Measurements from ENCODE around the gene BCAS3.

BCAS3 gene

GRCh38 chr17:61392679-61393078 lies 715.0 kb downstream of the BCAS3 start:
- H3K9me3 Mint-ChIP-seq = no peaks in the 10 kb centered on the region
- no peaks in the 10 kb centered on the region for H3K4me1 Mint-ChIP-seq (ENCODE audit: low read depth)
- H3K27ac Mint-ChIP-seq = no peak overlapping the region
- H3K27me3 Mint-ChIP-seq (ENCODE audit: low read depth) = peaks cover 29% of the 10 kb centered on the region
- H3K4me3 Mint-ChIP-seq = no peak overlapping the region
- no peaks in the 10 kb centered on the region for H3K36me3 Mint-ChIP-seq (ENCODE audit: low read depth)

- peaks cover 38% of the 10 kb centered on the region for H3K27me3 Mint-ChIP-seq (ENCODE audit: low read depth)
- H3K9me3 Mint-ChIP-seq = no peaks in the 10 kb centered on the region
- H3K4me1 Mint-ChIP-seq (ENCODE audit: low read depth) = peaks cover 5% of the 10 kb centered on the region
- H3K36me3 Mint-ChIP-seq (ENCODE audit: low read depth) = no peaks in the 10 kb centered on the region
- no peak overlapping the region for H3K4me3 Mint-ChIP-seq
- no peak overlapping the region for H3K27ac Mint-ChIP-seq
Observed at GRCh38 chr17:61393550-61393903, 715.9 kb downstream of the BCAS3 start.

- Mint-ChIP-seq H3K4me3 (no peak overlapping the region), H3K27me3 (ENCODE audit: low read depth) (peaks cover 41% of the 10 kb centered on the region), H3K4me1 (ENCODE audit: low read depth) (peaks cover 6% of the 10 kb centered on the region), H3K9me3 (no peaks in the 10 kb centered on the region), H3K36me3 (ENCODE audit: low read depth) (no peaks in the 10 kb centered on the region), H3K27ac (no peak overlapping the region)
Observed at GRCh38 chr17:61393904-61394629, 716.4 kb downstream of the BCAS3 start.

- peaks cover 6% of the 10 kb centered on the region for H3K4me1 Mint-ChIP-seq (ENCODE audit: low read depth)
- H3K4me3 Mint-ChIP-seq = no peak overlapping the region
- peaks cover 41% of the 10 kb centered on the region for H3K27me3 Mint-ChIP-seq (ENCODE audit: low read depth)
Observed at GRCh38 chr17:61394630-61395408, 717.2 kb downstream of the BCAS3 start.

GRCh38 chr17:61395409-61395982 lies 717.8 kb downstream of the BCAS3 start:
- no peaks in the 10 kb centered on the region for H3K9me3 Mint-ChIP-seq
- H3K27me3 Mint-ChIP-seq (ENCODE audit: low read depth) = peaks cover 42% of the 10 kb centered on the region
- H3K4me1 Mint-ChIP-seq (ENCODE audit: low read depth) = peaks cover 6% of the 10 kb centered on the region
- H3K36me3 Mint-ChIP-seq (ENCODE audit: low read depth) = no peaks in the 10 kb centered on the region
- H3K4me3 Mint-ChIP-seq = no peak overlapping the region
- H3K27ac Mint-ChIP-seq = no peak overlapping the region

More at GRCh38 chr17:61394630-61395408, 717.2 kb downstream of the BCAS3 start:
- Mint-ChIP-seq H3K9me3 (no peaks in the 10 kb centered on the region), H3K36me3 (ENCODE audit: low read depth) (no peaks in the 10 kb centered on the region), H3K27ac (no peak overlapping the region)

- Mint-ChIP-seq H3K27me3 (ENCODE audit: low read depth) (peaks cover 48% of the 10 kb centered on the region), H3K9me3 (no peaks in the 10 kb centered on the region), H3K4me3 (no peak overlapping the region), H3K4me1 (ENCODE audit: low read depth) (peaks cover 6% of the 10 kb centered on the region), H3K27ac (no peak overlapping the region), H3K36me3 (ENCODE audit: low read depth) (no peaks in the 10 kb centered on the region)
Observed at GRCh38 chr17:61395983-61396585, 718.4 kb downstream of the BCAS3 start.

GRCh38 chr17:61396586-61397085 lies 719.0 kb downstream of the BCAS3 start:
- Mint-ChIP-seq H3K9me3 (no peaks in the 10 kb centered on the region), H3K27ac (no peak overlapping the region), H3K4me1 (ENCODE audit: low read depth) (peaks cover 8% of the 10 kb centered on the region), H3K36me3 (ENCODE audit: low read depth) (peaks cover 2% of the 10 kb centered on the region), H3K4me3 (no peak overlapping the region), H3K27me3 (ENCODE audit: low read depth) (peaks cover 53% of the 10 kb centered on the region)

GRCh38 chr17:61397086-61397842 lies 719.6 kb downstream of the BCAS3 start:
- Mint-ChIP-seq H3K4me1 (ENCODE audit: low read depth) (peaks cover 8% of the 10 kb centered on the region), H3K27me3 (ENCODE audit: low read depth) (peaks cover 56% of the 10 kb centered on the region), H3K9me3 (no peaks in the 10 kb centered on the region), H3K4me3 (no peak overlapping the region), H3K36me3 (ENCODE audit: low read depth) (peaks cover 2% of the 10 kb centered on the region), H3K27ac (peak overlapping the region; percentile 82)

GRCh38 chr17:61398721-61399130 lies 721.1 kb downstream of the BCAS3 start:
- H3K9me3 Mint-ChIP-seq = no peaks in the 10 kb centered on the region
- H3K27ac Mint-ChIP-seq = peak overlapping the region; percentile 82
- peaks cover 65% of the 10 kb centered on the region for H3K27me3 Mint-ChIP-seq (ENCODE audit: low read depth)
- peaks cover 22% of the 10 kb centered on the region for H3K4me1 Mint-ChIP-seq (ENCODE audit: low read depth)
- peak overlapping the region; percentile 37 for H3K4me3 Mint-ChIP-seq
- peaks cover 2% of the 10 kb centered on the region for H3K36me3 Mint-ChIP-seq (ENCODE audit: low read depth)

- Mint-ChIP-seq H3K27ac (peak within 1 kb of the TSS; percentile 82), H3K4me1 (ENCODE audit: low read depth) (peaks cover 24% of the 10 kb centered on the region), H3K36me3 (ENCODE audit: low read depth) (peaks cover 2% of the 10 kb centered on the region), H3K4me3 (peak within 1 kb of the TSS; percentile 37), H3K9me3 (no peaks in the 10 kb centered on the region), H3K27me3 (ENCODE audit: low read depth) (peaks cover 66% of the 10 kb centered on the region)
Observed at GRCh38 chr17:61399131-61400065, 721.7 kb downstream of the BCAS3 start, which contains the start of gene TBX2. Gene TBX2 (plus strand): TSS chr17:61399843. CDS start chr17:61400177, 334 bp downstream.

- Mint-ChIP-seq H3K4me1 (ENCODE audit: low read depth) (peaks cover 24% of the 10 kb centered on the region), H3K27ac (peak overlapping the region; percentile 70), H3K27me3 (ENCODE audit: low read depth) (peaks cover 60% of the 10 kb centered on the region)
Observed at GRCh38 chr17:61400066-61400716, 722.5 kb downstream of the BCAS3 start.

GRCh38 chr17:61400717-61401388 lies 723.2 kb downstream of the BCAS3 start:
- peaks cover 2% of the 10 kb centered on the region for H3K36me3 Mint-ChIP-seq (ENCODE audit: low read depth)
- H3K9me3 Mint-ChIP-seq = no peaks in the 10 kb centered on the region
- peak overlapping the region; percentile 31 for H3K4me3 Mint-ChIP-seq
- H3K27ac Mint-ChIP-seq = peak overlapping the region; percentile 70
- peaks cover 24% of the 10 kb centered on the region for H3K4me1 Mint-ChIP-seq (ENCODE audit: low read depth)
- H3K27me3 Mint-ChIP-seq (ENCODE audit: low read depth) = peaks cover 54% of the 10 kb centered on the region

More at GRCh38 chr17:61400066-61400716, 722.5 kb downstream of the BCAS3 start:
- Mint-ChIP-seq H3K9me3 (no peaks in the 10 kb centered on the region), H3K36me3 (ENCODE audit: low read depth) (peaks cover 2% of the 10 kb centered on the region), H3K4me3 (no peak overlapping the region)

Data from T-helper 1 cell treated with Interleukin-12 subunit alpha and Interleukin-12 subunit beta and Interleukin-4 antibody, amounts not matched to agents 30 μg/mL and 1 μg/mL, for 36 hours (primary cell).